Large intestine (tissue), 3 donors: ENCODE results near the gene NDRG2. TPM values are rescaled to one million over a fixed set of nuclear protein-coding genes. Genes with fewer than 3 reads are reported as not detected.

ENCODE experiments used
- DNase-seq, 2 donors: peaks; one replicate each; pipeline versions ENCODE4 v3.0.0 to v3.0.0-alpha.2; 2013
- H3K27ac ChIP-seq: one replicate; pipeline ENCODE4 v1.5.1; 2013; ENCODE audit warnings: low read length
- H3K27me3 ChIP-seq: 2 replicates; pipeline ENCODE4 v1.6.1; 2013; ENCODE audit warnings: low read length; ENCODE audit not compliant: control insufficient read depth, insufficient read depth
- H3K36me3 ChIP-seq: 2 replicates; pipeline ENCODE4 v1.6.1; 2013; ENCODE audit warnings: low read length; ENCODE audit not compliant: control insufficient read depth, insufficient read depth
- H3K4me1 ChIP-seq: one replicate; pipeline ENCODE4 v1.6.1; 2013; ENCODE audit warnings: low read length; ENCODE audit not compliant: control insufficient read depth, insufficient read depth
- H3K4me3 ChIP-seq: one replicate; pipeline ENCODE4 v1.5.1; 2013; ENCODE audit warnings: low read length
- H3K9me3 ChIP-seq: one replicate; pipeline ENCODE4 v1.6.1; 2013; ENCODE audit warnings: mild to moderate bottlenecking, low read depth, low read length, moderate library complexity; ENCODE audit not compliant: control insufficient read depth
- WGBS: methylation state at CpG from one replicate; pipeline ENCODE4 v1.1.5; 2013; ENCODE audit warnings: low lambda C conversion rate; ENCODE audit not compliant: insufficient coverage; 5-methylcytosine and 5-hydroxymethylcytosine counted together
- polyA plus RNA-seq: library from polyadenylated mRNA; unstranded; fragments of 120-200 nt; gene quantifications from one replicate; pipeline ENCODE4 v1.2.1, GENCODE V29; 2013

NDRG2 gene
- polyA plus RNA-seq, 1 donor: 76.5 TPM

DNA sequence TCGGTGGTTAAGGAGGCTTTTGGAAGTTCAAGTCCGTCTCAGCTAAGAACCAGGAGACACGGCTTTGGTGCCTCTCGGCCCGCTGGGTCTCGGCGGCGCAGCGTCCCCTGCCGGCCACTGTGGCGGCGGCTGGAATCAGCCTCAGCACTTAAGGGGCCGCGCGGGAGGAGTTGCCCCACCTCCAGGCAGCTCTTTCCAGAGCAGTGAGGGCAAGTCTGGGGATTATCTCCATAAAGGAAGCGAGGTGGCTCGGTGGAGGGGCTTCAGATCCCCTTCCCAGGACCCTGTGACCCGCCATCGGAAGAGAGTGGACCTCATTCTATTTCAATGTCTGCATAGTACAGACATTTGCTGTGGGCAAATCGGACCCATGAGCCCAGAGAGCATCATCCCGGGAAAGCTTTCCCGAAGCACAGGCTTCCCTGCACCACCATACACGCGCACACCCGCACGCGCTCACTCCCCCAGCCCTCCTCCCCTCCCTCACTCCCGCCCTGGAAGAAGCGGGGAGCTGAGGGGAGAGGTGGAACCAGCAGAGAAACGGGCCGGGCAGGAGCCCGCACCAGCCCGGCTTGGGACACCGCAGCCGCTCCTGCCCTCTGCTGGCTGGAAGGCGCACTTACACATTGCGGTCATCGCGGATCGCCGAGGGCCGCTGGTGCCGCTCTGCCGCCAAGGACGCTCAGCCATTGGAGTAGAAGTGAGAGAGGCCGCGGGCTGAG lies 53.7 kb downstream of the NDRG2 start:
- Histone ChIP-seq H3K36me3 (no peaks in the 10 kb centered on the region), H3K27me3 (no peaks in the 10 kb centered on the region), H3K4me3 (peak overlapping the region; percentile 62), H3K4me1 (peaks cover 13% of the 10 kb centered on the region), H3K27ac (peak overlapping the region; percentile 58), H3K9me3 (no peaks in the 10 kb centered on the region)
- DNase-seq: peak; percentile 81 to 86
- no CpG with 5 or more reads among the region's 47 CpGs for WGBS

DNA sequence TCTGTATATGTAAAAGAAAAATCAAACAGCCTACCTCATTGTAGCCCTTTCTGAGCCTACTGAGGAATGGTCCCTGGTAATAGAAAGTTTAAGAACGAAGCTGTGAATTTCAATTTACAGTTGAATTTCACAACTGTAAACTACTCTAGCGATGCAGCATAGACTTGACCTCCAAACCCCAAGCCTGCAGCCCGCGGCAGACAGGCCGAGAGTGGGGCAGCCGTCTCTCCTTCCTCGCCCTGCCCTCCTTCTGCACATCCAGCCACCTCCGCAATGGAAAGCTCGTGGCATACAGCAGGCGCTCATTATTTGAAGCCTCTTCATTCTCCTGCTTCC lies 54.2 kb downstream of the NDRG2 start:
- no peaks in the 10 kb centered on the region for H3K27me3 ChIP-seq
- DNase-seq: no peak
- H3K4me3 ChIP-seq: peak overlapping the region; percentile 62
- no peak overlapping the region for H3K27ac ChIP-seq
- WGBS: no CpG with 5 or more reads among the region's 10 CpGs
- no peaks in the 10 kb centered on the region for H3K9me3 ChIP-seq
- peaks cover 10% of the 10 kb centered on the region for H3K4me1 ChIP-seq
- H3K36me3 ChIP-seq: no peaks in the 10 kb centered on the region

DNA sequence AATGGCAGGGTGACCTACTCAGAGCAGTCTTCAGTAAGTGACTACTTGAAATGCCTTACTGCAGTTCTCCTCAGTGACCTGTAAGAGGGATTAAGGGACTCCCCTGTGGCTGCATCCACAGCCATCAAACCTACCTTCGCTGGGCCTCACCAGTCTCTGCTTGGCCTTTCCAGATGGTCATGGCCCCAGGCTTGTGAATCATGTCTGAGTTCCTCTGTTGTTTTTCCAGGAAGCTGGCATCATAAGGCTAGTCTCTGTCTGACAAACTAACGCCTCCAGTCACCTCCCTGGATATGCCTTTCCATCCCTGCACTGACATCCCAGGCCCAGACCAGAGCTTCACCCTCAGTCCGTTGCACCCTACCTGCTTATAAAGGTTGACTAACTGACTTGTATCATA lies 55.5 kb downstream of the NDRG2 start:
- Histone ChIP-seq H3K4me1 (peaks cover 6% of the 10 kb centered on the region), H3K36me3 (no peaks in the 10 kb centered on the region), H3K27ac (no peak overlapping the region), H3K9me3 (no peaks in the 10 kb centered on the region), H3K4me3 (no peak overlapping the region), H3K27me3 (no peaks in the 10 kb centered on the region)
- WGBS: no CpG with 5 or more reads among the region's 3 CpGs
- DNase-seq: no peak

Other genes with a start within 250 kb of the NDRG2 start
- gene RNASE6, start 243.8 kb downstream of the NDRG2 start, polyA plus RNA-seq: 15.9 TPM
- 107 TPM for gene RNASE1, start 222.2 kb downstream of the NDRG2 start, polyA plus RNA-seq
- gene RNASE3, start 133.7 kb downstream of the NDRG2 start, polyA plus RNA-seq: 0.18 TPM
- 0.39 TPM for gene RNASE2, start 69.6 kb downstream of the NDRG2 start, polyA plus RNA-seq
- 86.6 TPM for gene METTL17, start 35.1 kb downstream of the NDRG2 start, polyA plus RNA-seq
- 0.06 TPM for gene SLC39A2, start 25.8 kb downstream of the NDRG2 start, polyA plus RNA-seq
- gene TPPP2, start 5.2 kb upstream of the NDRG2 start, polyA plus RNA-seq: 0.16 TPM
- 0.09 TPM for gene RNASE13, start 9.7 kb upstream of the NDRG2 start, polyA plus RNA-seq
- 0.09 TPM for gene RNASE7, start 17.3 kb upstream of the NDRG2 start, polyA plus RNA-seq
- not detected for gene RNASE8, start 32.8 kb upstream of the NDRG2 start, polyA plus RNA-seq
- gene ARHGEF40, start 45.2 kb upstream of the NDRG2 start, polyA plus RNA-seq: 28.7 TPM
- gene ZNF219, start 73.6 kb upstream of the NDRG2 start, polyA plus RNA-seq: 45.2 TPM
- gene TMEM253, start 76.0 kb upstream of the NDRG2 start, polyA plus RNA-seq: 62.3 TPM
- not detected for gene OR5AU1, start 131.0 kb upstream of the NDRG2 start, polyA plus RNA-seq
- 668 TPM for gene HNRNPC, start 244.4 kb upstream of the NDRG2 start, polyA plus RNA-seq